DMS114 treated with DMSO at 0.1 percent for 48 hours (cell line): Measurements from ENCODE around the gene OSTC.

Source experiments
- DNase-seq: peaks from one replicate; lab custom pipeline; 2025; ENCODE audit not compliant: unreplicated experiment; lab: John Stamatoyannopoulos, UW

The OSTC gene

GRCh38 chr4:108650212-108651013 is at the start of gene OSTC:
Gene OSTC (plus strand): TSS chr4:108650599. CDS start chr4:108650656, 57 bp downstream.
- DNase-seq, result peak; percentile 88

GRCh38 chr4:108601106-108601505 is 49.3 kb upstream of the OSTC start:
- DNase-seq, result no peak

- no peak for DNase-seq
Observed at GRCh38 chr4:108601532-108601931, 48.9 kb upstream of the OSTC start.

- no peak for DNase-seq
Observed at GRCh38 chr4:108602163-108602562, 48.2 kb upstream of the OSTC start.

GRCh38 chr4:108607079-108607815 is 43.2 kb upstream of the OSTC start:
- DNase-seq, result no peak

- DNase-seq, result no peak
Observed at GRCh38 chr4:108611365-108611764, 39.0 kb upstream of the OSTC start.

- no peak for DNase-seq
Observed at GRCh38 chr4:108612365-108612764, 38.0 kb upstream of the OSTC start.

- DNase-seq, result no peak
Observed at GRCh38 chr4:108619372-108620100, 30.9 kb upstream of the OSTC start.

- peak; percentile 89 for DNase-seq
Observed at GRCh38 chr4:108620101-108620932, 30.1 kb upstream of the OSTC start, which contains the start of gene RPL34. Gene RPL34 (plus strand): TSS chr4:108620576. CDS start chr4:108621960, 1,384 bp downstream.

DNA sequence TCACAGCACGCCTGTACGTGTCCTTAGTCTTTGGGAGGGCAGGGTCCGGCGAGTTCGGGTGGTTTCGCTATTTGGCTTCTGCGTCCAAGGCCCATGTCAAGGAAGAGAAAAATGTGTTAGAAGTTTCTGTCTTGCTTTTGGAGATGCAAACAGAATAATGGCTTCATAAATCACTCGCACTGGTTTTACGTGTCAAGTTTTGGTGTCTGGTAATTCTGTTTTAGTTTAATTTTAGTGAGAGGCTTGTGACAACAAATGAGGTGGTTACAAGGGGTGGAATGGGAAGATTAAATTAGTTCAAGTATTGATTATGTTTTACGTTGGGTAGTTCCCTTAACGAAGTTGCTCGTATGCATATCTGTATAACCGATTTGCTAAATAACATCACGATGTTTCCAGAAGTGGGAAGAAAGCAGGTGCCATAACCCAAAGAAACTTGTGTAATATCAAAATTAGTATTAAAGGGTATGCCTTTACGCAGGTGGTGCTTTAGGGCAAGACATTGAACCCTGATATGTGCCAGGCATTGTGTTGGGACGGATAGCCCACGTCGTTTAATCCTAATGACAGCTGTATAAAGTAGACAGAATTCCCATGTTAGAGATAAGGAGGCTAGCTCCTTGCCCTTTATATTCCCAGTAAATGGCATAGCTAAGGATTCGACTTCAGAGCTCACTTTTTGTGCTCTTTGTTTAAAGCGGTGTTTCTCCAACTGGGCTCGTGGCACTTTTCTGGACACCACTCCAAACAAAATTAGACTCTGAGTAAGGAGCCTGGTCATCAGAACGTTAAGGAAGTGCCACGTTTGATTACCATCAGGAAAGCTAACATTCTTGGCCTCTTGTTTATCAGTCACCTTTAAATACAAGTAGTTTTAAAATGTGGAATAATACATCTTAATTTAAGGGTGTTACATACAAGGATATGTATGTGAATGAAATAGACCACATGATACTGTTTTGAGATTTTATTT is 29.2 kb upstream of the OSTC start:
- DNase-seq, result no peak

- no peak for DNase-seq
Observed at GRCh38 chr4:108622022-108622421, 28.4 kb upstream of the OSTC start.

GRCh38 chr4:108622828-108623227 is 27.6 kb upstream of the OSTC start:
- no peak for DNase-seq

- DNase-seq, result no peak
Observed at GRCh38 chr4:108624263-108625056, 25.9 kb upstream of the OSTC start.

DNA sequence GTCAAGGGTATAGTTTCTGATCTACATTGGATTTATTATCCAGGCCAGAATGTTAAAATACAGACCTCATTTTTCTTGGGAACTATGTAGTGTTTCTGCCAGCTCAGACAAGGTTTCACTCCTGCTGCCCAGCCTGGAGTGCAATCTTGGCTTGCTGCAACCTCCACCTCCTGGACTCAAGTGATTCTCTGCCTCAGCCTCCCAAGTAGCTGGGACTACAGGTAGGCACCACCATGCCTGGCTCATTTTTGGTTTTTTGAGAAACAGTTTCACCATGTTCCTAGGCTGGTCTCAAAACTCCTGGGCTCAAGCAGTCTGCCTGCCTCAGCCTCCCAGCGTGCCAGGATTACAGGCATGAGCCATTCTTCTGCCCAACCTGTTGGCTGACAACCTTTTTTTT is 24.3 kb upstream of the OSTC start:
- no peak for DNase-seq

- no peak for DNase-seq
Observed at GRCh38 chr4:108628411-108628810, 22.0 kb upstream of the OSTC start.

DNA sequence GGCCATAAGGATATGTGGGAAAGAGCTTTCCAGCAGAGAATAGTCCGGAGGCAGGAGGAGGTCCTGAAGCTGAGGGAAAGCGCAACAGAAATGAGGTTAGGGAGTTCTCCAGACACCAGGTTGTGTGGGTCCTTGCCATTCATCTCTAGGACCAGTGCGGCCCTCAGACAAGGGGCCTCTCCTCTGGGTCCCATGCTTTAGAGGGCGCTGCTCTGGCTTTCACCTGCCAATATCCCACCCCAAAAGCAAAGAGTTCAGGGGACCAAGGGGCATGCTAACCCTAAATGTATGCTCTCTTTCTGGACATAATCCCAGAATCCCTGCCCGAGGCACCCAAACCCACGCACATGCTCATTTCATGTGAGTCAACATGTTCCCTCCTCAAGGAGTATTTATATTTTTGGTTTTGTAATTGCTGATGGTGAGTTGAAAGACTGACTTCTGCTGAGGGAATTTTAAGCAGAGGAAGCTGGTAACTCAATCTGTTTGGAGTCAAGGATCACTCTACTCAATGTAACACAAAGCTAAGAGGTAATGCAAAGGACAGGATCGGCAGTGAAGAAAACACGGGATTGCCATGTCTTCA is 15.2 kb upstream of the OSTC start:
- no peak for DNase-seq

- DNase-seq, result no peak
Observed at GRCh38 chr4:108636246-108636645, 14.2 kb upstream of the OSTC start.

DNA sequence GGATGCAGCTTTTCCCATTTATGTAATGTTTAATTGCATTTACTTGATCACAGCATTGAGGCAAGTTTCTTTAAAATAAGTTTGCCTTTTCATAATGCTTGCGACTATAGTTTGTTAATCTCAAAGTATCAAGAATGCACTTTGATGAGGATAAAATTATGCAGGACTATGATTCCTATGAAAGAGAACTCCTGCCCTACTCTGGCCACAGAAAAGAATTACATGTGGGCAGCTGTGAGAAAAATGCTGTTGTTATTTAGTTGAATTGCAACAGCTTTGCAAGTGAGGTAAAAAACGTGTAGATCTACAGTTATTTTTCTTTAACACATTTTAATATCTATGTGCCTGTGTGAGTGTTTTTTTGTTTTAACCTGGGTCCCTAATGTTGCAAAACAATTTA is 12.5 kb upstream of the OSTC start:
- no peak for DNase-seq
